SU-DHL-6 (cell line): ENCODE measurements around the gene NAPSA.

Source experiments
- H2AFZ ChIP-seq: fragments of 200-600 bp; sonication (generic); 2 replicates; pipeline ENCODE4 v1.6.1; 2014; ENCODE audit warnings: low read depth, mild to moderate bottlenecking, moderate library complexity, mixed read lengths, antibody characterized with exemption, low read length; ENCODE audit not compliant: severe bottlenecking
- H3F3A ChIP-seq: fragments of 200-600 bp; shearing (Covaris generic); 2 replicates; pipeline ENCODE4 v1.6.0; 2016; ENCODE audit warnings: antibody characterized with exemption, mild to moderate bottlenecking; ENCODE audit not compliant: insufficient read depth
- H3K27ac ChIP-seq: fragments of 200-600 bp; sonication (generic); 2 replicates; pipeline ENCODE4 v1.5.1; 2016; ENCODE audit warnings: low read depth, mild to moderate bottlenecking, low read length, moderate library complexity, mixed read lengths
- H3K27me3 ChIP-seq: fragments of 200-600 bp; sonication (generic), shearing (Covaris generic); 2 replicates; pipeline ENCODE4 v1.6.0; 2014; ENCODE audit warnings: mild to moderate bottlenecking, low read length
- H3K36me3 ChIP-seq: fragments of 200-600 bp; sonication (generic); 2 replicates; pipeline ENCODE4 v1.6.1; 2014; ENCODE audit warnings: mild to moderate bottlenecking, low read length, mixed read lengths
- H3K4me2 ChIP-seq: fragments of 300-600, 200-600 bp; shearing (Covaris generic), sonication (generic); 2 replicates; pipeline ENCODE4 v1.6.0; 2014; ENCODE audit warnings: low read length, low read depth, mild to moderate bottlenecking; ENCODE audit not compliant: poor library complexity, severe bottlenecking
- H3K4me3 ChIP-seq: fragments of 200-600 bp; sonication (generic); 2 replicates; pipeline ENCODE4 v1.5.1; 2014; ENCODE audit warnings: antibody characterized with exemption, low read length, mild to moderate bottlenecking, mixed read lengths; ENCODE audit not compliant: insufficient read depth, poor library complexity, severe bottlenecking
- H3K79me2 ChIP-seq: fragments of 200-600 bp; sonication (generic); 2 replicates; pipeline ENCODE4 v1.6.1; 2014; ENCODE audit warnings: mild to moderate bottlenecking, low read length, moderate library complexity; ENCODE audit not compliant: insufficient read depth
- H3K9ac ChIP-seq: fragments of 200-600 bp; sonication (generic); 2 replicates; pipeline ENCODE4 v1.7.0; 2014; ENCODE audit warnings: mild to moderate bottlenecking, low read length
- H3K9me2 ChIP-seq: fragments of 200-600 bp; sonication (generic); replicated peaks from 2 replicates; pipeline ENCODE4 v1.6.1; 2014; ENCODE audit warnings: low read length; ENCODE audit not compliant: insufficient read depth
- H3K9me3 ChIP-seq: fragments of 200-600 bp; sonication (generic); 2 replicates; pipeline ENCODE4 v1.6.1; 2014; ENCODE audit warnings: low read length, mixed read lengths; ENCODE audit not compliant: insufficient read depth
- H4K20me1 ChIP-seq: fragments of 200-600 bp; sonication (generic); 2 replicates; pipeline ENCODE4 v1.6.1; 2014; ENCODE audit warnings: low read depth, mild to moderate bottlenecking, antibody characterized with exemption, low read length, moderate library complexity, mixed read lengths
- CTCF ChIP-seq: fragments of 200-600 bp; sonication (generic); IDR thresholded peaks from one replicate; pipeline ENCODE4 v1.5.1; 2017; ENCODE audit warnings: antibody characterized with exemption, mild to moderate bottlenecking, low read length, moderate library complexity; ENCODE audit not compliant: insufficient read depth, poor library complexity, severe bottlenecking
- EZH2phosphoT487 ChIP-seq: fragments of 200-600 bp; sonication (generic), shearing (Covaris generic); conservative IDR thresholded peaks from 2 replicates; pipeline ENCODE4 v1.6.1; 2018; ENCODE audit warnings: mild to moderate bottlenecking, antibody characterized with exemption, low read length, moderate library complexity, mixed read lengths

Gene NAPSA

GRCh38 chr19:50362030-50362412 is 3.4 kb downstream of the NAPSA start:
- no peaks in the 10 kb centered on the region for H3K79me2 ChIP-seq
- no peak overlapping the region for H2AFZ ChIP-seq
- no peaks in the 10 kb centered on the region for H3K9me3 ChIP-seq
- no peak overlapping the region for H3K4me2 ChIP-seq
- H3K4me3 ChIP-seq: no peak overlapping the region
- H3K9ac ChIP-seq: no peak overlapping the region
- H3K36me3 ChIP-seq: no peaks in the 10 kb centered on the region
- H3K9me2 ChIP-seq: no peaks in the 10 kb centered on the region
- no peaks in the 10 kb centered on the region for H4K20me1 ChIP-seq
- TF ChIP-seq CTCF (no peak), EZH2phosphoT487 (no peak)
- H3K27ac ChIP-seq: no peak overlapping the region
- H3F3A ChIP-seq: peaks cover 23% of the 10 kb centered on the region
- no peaks in the 10 kb centered on the region for H3K27me3 ChIP-seq

GRCh38 chr19:50361290-50362029 is 4.0 kb downstream of the NAPSA start:
- no peaks in the 10 kb centered on the region for H3K79me2 ChIP-seq
- no peak overlapping the region for H3K4me3 ChIP-seq
- TF ChIP-seq CTCF: no peak
- no peaks in the 10 kb centered on the region for H3K27me3 ChIP-seq
- no peaks in the 10 kb centered on the region for H3K36me3 ChIP-seq
- no peaks in the 10 kb centered on the region for H3K9me2 ChIP-seq
- H3K4me2 ChIP-seq: no peak overlapping the region
- no peaks in the 10 kb centered on the region for H3K9me3 ChIP-seq
- no peaks in the 10 kb centered on the region for H4K20me1 ChIP-seq
- H2AFZ ChIP-seq: no peak overlapping the region
- H3K9ac ChIP-seq: no peak overlapping the region
- peaks cover 23% of the 10 kb centered on the region for H3F3A ChIP-seq
- H3K27ac ChIP-seq: no peak overlapping the region

DNA sequence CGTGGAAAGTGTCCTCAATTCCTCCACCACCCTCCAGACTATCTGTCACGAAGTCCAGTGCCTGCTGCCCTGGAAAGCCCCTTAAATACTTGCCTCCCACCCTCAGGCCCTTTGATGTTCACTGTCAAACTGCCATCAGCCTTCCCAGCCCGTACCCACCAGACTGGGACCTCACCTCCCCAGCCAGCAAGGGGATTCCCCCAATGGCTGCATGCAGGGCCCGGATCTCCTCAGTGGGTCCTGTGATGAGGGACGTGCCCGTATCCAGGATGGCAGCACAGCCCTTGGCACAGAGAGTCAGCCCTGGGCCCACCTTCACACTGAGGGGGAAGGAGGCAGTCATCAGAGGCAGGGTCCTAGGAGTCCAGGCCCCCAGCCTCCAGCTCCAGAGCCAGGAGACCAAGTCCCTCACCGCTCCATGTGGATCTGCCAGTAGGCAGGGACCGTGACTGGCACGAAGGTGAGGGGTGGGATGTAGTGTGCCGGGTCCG is 6.1 kb downstream of the NAPSA start:
- Histone ChIP-seq H3K27me3 (no peaks in the 10 kb centered on the region), H3K9me3 (no peaks in the 10 kb centered on the region), H3K36me3 (no peaks in the 10 kb centered on the region), H3F3A (peaks cover 9% of the 10 kb centered on the region), H4K20me1 (no peaks in the 10 kb centered on the region), H3K9ac (no peak overlapping the region), H3K9me2 (no peaks in the 10 kb centered on the region), H2AFZ (no peak overlapping the region), H3K4me2 (no peak overlapping the region), H3K4me3 (no peak overlapping the region), H3K79me2 (no peaks in the 10 kb centered on the region), H3K27ac (no peak overlapping the region)
- TF ChIP-seq EZH2phosphoT487 (no peak), CTCF (no peak)
